Measurements from ENCODE around the gene ADGRG7.
A peak's percentile ranks its signal among the peaks of the same experiment; 100 is the strongest.

The ADGRG7 gene

GRCh38 chr3:100698736-100699135 is 89.3 kb downstream of the ADGRG7 start:
- DNase-seq (no peak), ATAC-seq (no peak)

GRCh38 chr3:100700708-100701107 is 91.3 kb downstream of the ADGRG7 start:
- DNase-seq = no peak
- no peak for ATAC-seq

GRCh38 chr3:100702082-100702979 is 92.9 kb downstream of the ADGRG7 start:
- no peak for DNase-seq

GRCh38 chr3:100702980-100703345 is 93.6 kb downstream of the ADGRG7 start:
- ATAC-seq = no peak
- no peak for DNase-seq

More at GRCh38 chr3:100702082-100702979, 92.9 kb downstream of the ADGRG7 start:
- ATAC-seq = no peak

- no peak for ATAC-seq
- no peak for DNase-seq
Observed at GRCh38 chr3:100703865-100704264, 94.5 kb downstream of the ADGRG7 start.

GRCh38 chr3:100706365-100706764 is 97.0 kb downstream of the ADGRG7 start:
- no peak for DNase-seq
- ATAC-seq = no peak

GRCh38 chr3:100708644-100708988 is 99.2 kb downstream of the ADGRG7 start:
- DNase-seq (no peak), ATAC-seq (no peak)

- peak; percentile 95 for ATAC-seq
- DNase-seq = peak; percentile 97
Observed at GRCh38 chr3:100708989-100709841, 99.8 kb downstream of the ADGRG7 start, which contains the start of gene TFG. Gene TFG (plus strand): TSS chr3:100709494. CDS start chr3:100713686, 4,192 bp downstream.

- ATAC-seq (no peak), DNase-seq (peak; percentile 53)
Observed at GRCh38 chr3:100709842-100710260, 100.5 kb downstream of the ADGRG7 start.

GRCh38 chr3:100710261-100710968 is 101.0 kb downstream of the ADGRG7 start:
- DNase-seq = peak; percentile 80
- peak; percentile 53 for ATAC-seq

- ATAC-seq = no peak
Observed at GRCh38 chr3:100715176-100715575, 105.8 kb downstream of the ADGRG7 start.

GRCh38 chr3:100717063-100717462 is 107.7 kb downstream of the ADGRG7 start:
- DNase-seq (no peak), ATAC-seq (no peak)

More at GRCh38 chr3:100715176-100715575, 105.8 kb downstream of the ADGRG7 start:
- no peak for DNase-seq

GRCh38 chr3:100717637-100718487 is 108.5 kb downstream of the ADGRG7 start:
- no peak for ATAC-seq
- DNase-seq = no peak

GRCh38 chr3:100719136-100719535 is 109.7 kb downstream of the ADGRG7 start:
- no peak for DNase-seq
- no peak for ATAC-seq

GRCh38 chr3:100720426-100720825 is 111.0 kb downstream of the ADGRG7 start:
- DNase-seq (no peak), ATAC-seq (no peak)

GRCh38 chr3:100725935-100726513 is 116.6 kb downstream of the ADGRG7 start:
- DNase-seq (no peak), ATAC-seq (no peak)

- ATAC-seq = no peak
Observed at GRCh38 chr3:100726706-100727105, 117.3 kb downstream of the ADGRG7 start.

GRCh38 chr3:100730524-100730923 is 121.1 kb downstream of the ADGRG7 start:
- no peak for ATAC-seq
- DNase-seq = no peak

More at GRCh38 chr3:100726706-100727105, 117.3 kb downstream of the ADGRG7 start:
- no peak for DNase-seq

- DNase-seq (no peak), ATAC-seq (no peak)
Observed at GRCh38 chr3:100732435-100732834, 123.0 kb downstream of the ADGRG7 start.

- DNase-seq (no peak), ATAC-seq (no peak)
Observed at GRCh38 chr3:100737334-100737733, 127.9 kb downstream of the ADGRG7 start.

- ATAC-seq (peak; percentile 96), DNase-seq (peak; percentile 6)
Observed at GRCh38 chr3:100740207-100740606, 130.8 kb downstream of the ADGRG7 start.
